Panc1 (cell line): Measurements from ENCODE around the gene NFX1. TPM values are rescaled to one million over a fixed set of nuclear protein-coding genes. Genes with fewer than 3 reads are reported as not detected.

Experiments used
- ATAC-seq: fragments of 200-7000 bp; cut with Tn5 transposase; 2 replicates; pipeline ENCODE4 v1.9.1; 2020; ENCODE audit warnings: mild to moderate bottlenecking, moderate library complexity
- BruUV-seq: library from RNA; stranded (reverse); fragments of 400-500 nt; replicated peaks from 2 replicates; lab custom pipeline; 2021; lab: Mats Ljungman, UMichigan
- CTCF ChIA-PET: fragments of 300-600 bp; sonication (Branson Sonifier 250); formaldehyde crosslinking; loops from one replicate; lab custom pipeline; 2022; ENCODE audit warnings: antibody characterized with exemption; lab: Charles Lee
- POLR2A ChIA-PET: fragments of 300-600 bp; sonication (Branson Sonifier 250); formaldehyde crosslinking; loops from one replicate; lab custom pipeline; 2022; ENCODE audit warnings: antibody characterized with exemption; lab: Charles Lee
- DNase-seq: peaks from one replicate; pipeline ENCODE4 v3.0.0-alpha.2; 2010; ENCODE audit warnings: low read depth, low spot score
- H3K27ac ChIP-seq: 2 replicates; pipeline ENCODE4 v1.5.1; 2011; ENCODE audit warnings: mild to moderate bottlenecking, low read length, inconsistent platforms
- H3K27me3 ChIP-seq: fragments of 200-500 bp; sonication (Bioruptor generic); 2 replicates; pipeline ENCODE4 v1.6.0; 2014; ENCODE audit warnings: low read length, inconsistent platforms; ENCODE audit not compliant: control insufficient read depth, insufficient read depth
- H3K36me3 ChIP-seq: fragments of 200-500 bp; sonication (Bioruptor generic); 2 replicates; pipeline ENCODE4 v1.5.1; 2014; ENCODE audit warnings: inconsistent platforms, mild to moderate bottlenecking, low read length, moderate library complexity; ENCODE audit not compliant: control insufficient read depth, insufficient read depth
- H3K4me1 ChIP-seq: 2 replicates; pipeline ENCODE4 v1.5.1; 2011; ENCODE audit warnings: inconsistent platforms, mild to moderate bottlenecking, low read length, moderate library complexity; ENCODE audit not compliant: control insufficient read depth, insufficient read depth
- H3K4me3 ChIP-seq, 2 experiments: 2 replicates each; pipeline ENCODE4 v1.5.1; 2011 to 2012; ENCODE audit warnings: low read depth in 2 of 2, low read length in 2 of 2, mild to moderate bottlenecking in 2 of 2, inconsistent platforms in 1 of 2, moderate library complexity in 1 of 2
- H3K9me3 ChIP-seq: fragments of 200-500 bp; sonication (Bioruptor generic); 2 replicates; pipeline ENCODE4 v1.5.1; 2014; ENCODE audit warnings: low read depth, mild to moderate bottlenecking, inconsistent platforms, low read length, moderate library complexity; ENCODE audit not compliant: control insufficient read depth, insufficient read depth
- CTCF ChIP-seq: fragments of 450-650 bp; IDR thresholded peaks from 2 replicates; pipeline ENCODE4 v1.5.1; 2017; ENCODE audit warnings: mild to moderate bottlenecking
- POLR2AphosphoS5 ChIP-seq: IDR thresholded peaks from 2 replicates; pipeline ENCODE4 v1.6.1; 2012; ENCODE audit warnings: mild to moderate bottlenecking, low read depth, low read length, moderate library complexity
- REST ChIP-seq, 2 experiments: IDR thresholded peaks; 2 replicates each; pipeline ENCODE4 v1.6.1; 2011 to 2012; ENCODE audit warnings: low read depth in 2 of 2, control low read depth in 1 of 2, low read length in 1 of 2, mild to moderate bottlenecking in 1 of 2, moderate library complexity in 1 of 2; ENCODE audit not compliant: insufficient read depth in 1 of 2
- SIN3A ChIP-seq: IDR thresholded peaks from 2 replicates; pipeline ENCODE4 v1.6.1; 2012; ENCODE audit warnings: low read depth, mild to moderate bottlenecking, low read length, moderate library complexity, borderline replicate concordance; ENCODE audit not compliant: insufficient read depth
- TCF7L2 ChIP-seq: IDR thresholded peaks from 2 replicates; pipeline ENCODE4 v1.6.1; 2011; ENCODE audit warnings: mild to moderate bottlenecking, low read depth, low read length, inconsistent platforms
- in situ Hi-C: cut with HindIII; loops from 2 replicates; pipeline ENCODE4 v1.10.0; 2016; ENCODE audit warnings: low sequenced_read_pairs, low pct_unique_long_range_greater_than_20kb
- intact Hi-C: fragments of 100-400 bp; cut with micrococcal nuclease; formaldehyde crosslinking; loops from one replicate; pipeline ENCODE4 v1.10.0; 2022; ENCODE audit not compliant: unreplicated experiment
- total RNA-seq: library from RNA; stranded (reverse); gene quantifications from one replicate; pipeline ENCODE4 v1.2.1, GENCODE V29; 2021; ENCODE audit not compliant: unreplicated experiment

The NFX1 gene
- total RNA-seq, 1 experiment from 2014 or later, result 38.1 TPM

- ATAC-seq (no peak), DNase-seq (no peak)
- TF ChIP-seq SIN3A (no peak), POLR2AphosphoS5 (no peak), TCF7L2 (no peak), CTCF (no peak), REST (IDR thresholded peaks at IDR 0.05; ENCODE audit: insufficient read depth in 1 of 2, low read depth in 2 of 2, low read length in 1 of 2) (no peak)
- POLR2A ChIA-PET, result no interaction called here
- no peak overlapping the region for H3K4me3 ChIP-seq
- peaks cover 5% of the 10 kb centered on the region; the same call in 1 of the 2 replicates for H3K36me3 ChIP-seq
- intact Hi-C loops (no loop called here), in situ Hi-C loops (no loop called here)
- CTCF ChIA-PET, result no interaction called here
- H3K4me1 ChIP-seq, result no peaks in the 10 kb centered on the region
- no peak overlapping the region for H3K27ac ChIP-seq
- no TSS peak for BruUV-seq
- H3K27me3 ChIP-seq, result no peaks in the 10 kb centered on the region
- no peaks in the 10 kb centered on the region for H3K9me3 ChIP-seq
Observed at GRCh38 chr9:33249983-33250382, 40.3 kb upstream of the NFX1 start.

DNA sequence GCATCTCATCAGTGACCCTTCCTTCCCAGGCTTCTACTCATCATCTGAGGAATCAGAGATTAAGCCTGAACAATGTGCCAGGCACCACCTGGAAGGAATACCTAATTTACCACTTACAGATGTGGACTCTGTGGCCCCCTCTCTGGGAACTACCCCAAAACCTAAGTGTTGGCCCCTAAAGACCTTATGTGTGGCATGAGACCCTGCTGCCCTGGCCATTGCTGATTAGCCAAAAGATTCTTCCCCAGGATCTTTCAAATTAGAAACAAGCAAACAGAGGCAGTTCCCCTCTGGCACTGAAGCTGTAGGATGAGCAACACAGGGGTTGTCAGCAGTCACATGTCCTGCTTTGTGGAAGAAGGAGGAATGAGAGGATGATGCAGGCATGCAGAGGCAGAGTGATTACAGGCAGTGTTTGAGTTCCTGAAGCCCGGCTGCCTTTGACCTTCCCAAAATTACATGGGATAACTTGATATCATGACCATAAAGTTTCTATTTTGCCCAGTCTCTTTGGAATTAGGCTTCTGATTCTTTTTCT, 39.8 kb upstream of the NFX1 start:
- no peak for DNase-seq
- no peak overlapping the region for H3K4me3 ChIP-seq
- TF ChIP-seq REST (IDR thresholded peaks at IDR 0.05; ENCODE audit: insufficient read depth in 1 of 2, low read depth in 2 of 2, low read length in 1 of 2), result no peak
- no peak for TF ChIP-seq SIN3A
- TF ChIP-seq CTCF, result no peak
- no peak for TF ChIP-seq TCF7L2
- TF ChIP-seq POLR2AphosphoS5, result no peak
- no peaks in the 10 kb centered on the region for H3K4me1 ChIP-seq
- no peaks in the 10 kb centered on the region for H3K27me3 ChIP-seq
- no peaks in the 10 kb centered on the region for H3K9me3 ChIP-seq
- intact Hi-C loops (no loop called here), in situ Hi-C loops (no loop called here)
- no TSS peak for BruUV-seq
- ATAC-seq, result no peak
- CTCF ChIA-PET, result no interaction called here
- peaks cover 5% of the 10 kb centered on the region; the same call in 1 of the 2 replicates for H3K36me3 ChIP-seq
- H3K27ac ChIP-seq, result no peak overlapping the region
- POLR2A ChIA-PET, result no interaction called here
